Liver (tissue), 3 donors: Measurements from ENCODE around the gene PRRG3.

Source experiments
- SP1 ChIP-seq: IDR thresholded peaks from 2 replicates; pipeline ENCODE4 v1.6.1; 2018; ENCODE audit warnings: antibody characterized with exemption, mild to moderate bottlenecking
- TAF1 ChIP-seq: conservative IDR thresholded peaks from 2 replicates; pipeline ENCODE4 v1.6.1; 2016; ENCODE audit warnings: antibody characterized with exemption, mild to moderate bottlenecking
- TF ChIP-seq, protein P1 (sequence below): fragments of 150-350 bp; IDR thresholded peaks from 2 replicates; pipeline ENCODE4 v1.5.1; 2017; ENCODE audit warnings: improper control_type of control experiment, low read depth, low read length; ENCODE audit not compliant: missing input control
- TF ChIP-seq, protein P2 (sequence below): IDR thresholded peaks from 2 replicates; pipeline ENCODE4 v1.6.1; 2016; ENCODE audit warnings: antibody characterized with exemption
- TF ChIP-seq, protein P3 (sequence below): IDR thresholded peaks from 2 replicates; pipeline ENCODE4 v1.6.1; 2016; ENCODE audit warnings: antibody characterized with exemption, mild to moderate bottlenecking
- donor health status: healthy.
- donor health status: healthy.

DNA sequence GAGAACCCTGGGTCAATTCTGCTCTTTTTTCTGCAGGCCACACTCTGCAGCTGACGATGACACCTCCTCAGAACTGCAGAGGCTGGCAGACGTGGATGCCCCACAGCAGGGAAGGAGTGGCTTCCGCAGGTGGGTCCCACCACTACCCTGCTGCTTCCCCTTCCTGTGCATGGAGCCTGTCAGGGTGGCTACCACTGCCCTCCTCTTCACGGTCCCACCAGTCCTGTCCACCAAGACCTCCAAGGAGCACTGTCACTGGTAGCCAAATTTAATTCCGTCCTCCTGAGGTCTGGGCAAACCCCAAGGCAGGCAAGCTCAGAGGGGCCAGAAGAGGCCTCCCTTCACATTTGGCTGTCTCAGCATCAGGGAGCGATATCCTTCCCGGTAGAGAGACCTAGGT is 43.5 kb downstream of the PRRG3 start:
- TF ChIP-seq, protein P1, sequence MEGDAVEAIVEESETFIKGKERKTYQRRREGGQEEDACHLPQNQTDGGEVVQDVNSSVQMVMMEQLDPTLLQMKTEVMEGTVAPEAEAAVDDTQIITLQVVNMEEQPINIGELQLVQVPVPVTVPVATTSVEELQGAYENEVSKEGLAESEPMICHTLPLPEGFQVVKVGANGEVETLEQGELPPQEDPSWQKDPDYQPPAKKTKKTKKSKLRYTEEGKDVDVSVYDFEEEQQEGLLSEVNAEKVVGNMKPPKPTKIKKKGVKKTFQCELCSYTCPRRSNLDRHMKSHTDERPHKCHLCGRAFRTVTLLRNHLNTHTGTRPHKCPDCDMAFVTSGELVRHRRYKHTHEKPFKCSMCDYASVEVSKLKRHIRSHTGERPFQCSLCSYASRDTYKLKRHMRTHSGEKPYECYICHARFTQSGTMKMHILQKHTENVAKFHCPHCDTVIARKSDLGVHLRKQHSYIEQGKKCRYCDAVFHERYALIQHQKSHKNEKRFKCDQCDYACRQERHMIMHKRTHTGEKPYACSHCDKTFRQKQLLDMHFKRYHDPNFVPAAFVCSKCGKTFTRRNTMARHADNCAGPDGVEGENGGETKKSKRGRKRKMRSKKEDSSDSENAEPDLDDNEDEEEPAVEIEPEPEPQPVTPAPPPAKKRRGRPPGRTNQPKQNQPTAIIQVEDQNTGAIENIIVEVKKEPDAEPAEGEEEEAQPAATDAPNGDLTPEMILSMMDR, result no peak
- TF ChIP-seq TAF1 (no peak), SP1 (no peak)
- TF ChIP-seq, protein P2, sequence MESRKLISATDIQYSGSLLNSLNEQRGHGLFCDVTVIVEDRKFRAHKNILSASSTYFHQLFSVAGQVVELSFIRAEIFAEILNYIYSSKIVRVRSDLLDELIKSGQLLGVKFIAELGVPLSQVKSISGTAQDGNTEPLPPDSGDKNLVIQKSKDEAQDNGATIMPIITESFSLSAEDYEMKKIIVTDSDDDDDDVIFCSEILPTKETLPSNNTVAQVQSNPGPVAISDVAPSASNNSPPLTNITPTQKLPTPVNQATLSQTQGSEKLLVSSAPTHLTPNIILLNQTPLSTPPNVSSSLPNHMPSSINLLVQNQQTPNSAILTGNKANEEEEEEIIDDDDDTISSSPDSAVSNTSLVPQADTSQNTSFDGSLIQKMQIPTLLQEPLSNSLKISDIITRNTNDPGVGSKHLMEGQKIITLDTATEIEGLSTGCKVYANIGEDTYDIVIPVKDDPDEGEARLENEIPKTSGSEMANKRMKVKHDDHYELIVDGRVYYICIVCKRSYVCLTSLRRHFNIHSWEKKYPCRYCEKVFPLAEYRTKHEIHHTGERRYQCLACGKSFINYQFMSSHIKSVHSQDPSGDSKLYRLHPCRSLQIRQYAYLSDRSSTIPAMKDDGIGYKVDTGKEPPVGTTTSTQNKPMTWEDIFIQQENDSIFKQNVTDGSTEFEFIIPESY, result no peak
- TF ChIP-seq, protein P3, sequence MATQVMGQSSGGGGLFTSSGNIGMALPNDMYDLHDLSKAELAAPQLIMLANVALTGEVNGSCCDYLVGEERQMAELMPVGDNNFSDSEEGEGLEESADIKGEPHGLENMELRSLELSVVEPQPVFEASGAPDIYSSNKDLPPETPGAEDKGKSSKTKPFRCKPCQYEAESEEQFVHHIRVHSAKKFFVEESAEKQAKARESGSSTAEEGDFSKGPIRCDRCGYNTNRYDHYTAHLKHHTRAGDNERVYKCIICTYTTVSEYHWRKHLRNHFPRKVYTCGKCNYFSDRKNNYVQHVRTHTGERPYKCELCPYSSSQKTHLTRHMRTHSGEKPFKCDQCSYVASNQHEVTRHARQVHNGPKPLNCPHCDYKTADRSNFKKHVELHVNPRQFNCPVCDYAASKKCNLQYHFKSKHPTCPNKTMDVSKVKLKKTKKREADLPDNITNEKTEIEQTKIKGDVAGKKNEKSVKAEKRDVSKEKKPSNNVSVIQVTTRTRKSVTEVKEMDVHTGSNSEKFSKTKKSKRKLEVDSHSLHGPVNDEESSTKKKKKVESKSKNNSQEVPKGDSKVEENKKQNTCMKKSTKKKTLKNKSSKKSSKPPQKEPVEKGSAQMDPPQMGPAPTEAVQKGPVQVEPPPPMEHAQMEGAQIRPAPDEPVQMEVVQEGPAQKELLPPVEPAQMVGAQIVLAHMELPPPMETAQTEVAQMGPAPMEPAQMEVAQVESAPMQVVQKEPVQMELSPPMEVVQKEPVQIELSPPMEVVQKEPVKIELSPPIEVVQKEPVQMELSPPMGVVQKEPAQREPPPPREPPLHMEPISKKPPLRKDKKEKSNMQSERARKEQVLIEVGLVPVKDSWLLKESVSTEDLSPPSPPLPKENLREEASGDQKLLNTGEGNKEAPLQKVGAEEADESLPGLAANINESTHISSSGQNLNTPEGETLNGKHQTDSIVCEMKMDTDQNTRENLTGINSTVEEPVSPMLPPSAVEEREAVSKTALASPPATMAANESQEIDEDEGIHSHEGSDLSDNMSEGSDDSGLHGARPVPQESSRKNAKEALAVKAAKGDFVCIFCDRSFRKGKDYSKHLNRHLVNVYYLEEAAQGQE, result no peak
